Measurements from ENCODE around the gene DNAJB13. TPM values are rescaled to one million over a fixed set of nuclear protein-coding genes. Genes with fewer than 3 reads are reported as not detected.

DNAJB13 gene
- total and polyA plus RNA-seq, 2 of the 13 experiments (the other 11 are each of a cell fraction or from before 2014, with no cell fraction given), result 2.3 TPM; not detected in 1

DNA sequence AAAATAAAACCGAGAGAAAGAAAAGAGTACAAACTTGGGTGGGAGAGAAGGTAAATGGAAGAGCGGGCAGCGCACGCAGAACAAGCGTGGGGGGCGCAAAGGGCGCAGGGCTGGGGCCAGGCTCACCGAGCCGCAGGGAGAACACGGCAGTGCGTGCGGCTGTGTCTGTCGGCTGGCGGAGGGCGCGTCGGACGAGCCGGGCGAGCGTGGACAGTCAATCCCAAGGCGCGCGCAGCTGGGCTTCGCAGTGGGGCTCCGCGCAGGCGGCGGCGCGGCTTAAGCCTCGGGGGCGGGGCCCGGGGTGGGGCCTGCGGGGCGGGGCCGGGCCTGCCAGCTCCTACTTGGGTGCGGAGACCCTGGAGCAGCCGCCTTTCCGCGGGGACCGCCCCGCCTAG is 31.8 kb downstream of the DNAJB13 start, which contains the start of gene UCP2:
TSS of gene UCP2 (minus strand) at position 249 of the 395 bp plus-strand sequence. CDS start 4,465 bp downstream, outside the sequence.
- no peaks in the 10 kb centered on the region for H3K9me3 ChIP-seq (ENCODE audit: low read length)
- peaks cover 47% of the 10 kb centered on the region for H3K4me1 ChIP-seq (ENCODE audit: insufficient read depth, low read length)
- FAIRE-seq (no peak), ATAC-seq (peak; percentile 81), DNase-seq (ENCODE audit: low spot score) (no peak)
- H3K36me3 ChIP-seq (replicated peaks in 1 of 2; ENCODE audit: control insufficient read depth in 1 of 2, insufficient read depth in 2 of 2, low read length in 2 of 2), result peaks cover 7 to 22% of the 10 kb centered on the region in 2 experiments; a peak in 4 of 5 replicates
- H3K9ac ChIP-seq (ENCODE audit: insufficient read depth, low read depth, low read length), result peak within 1 kb of the TSS; percentile 76
- peaks cover 3% of the 10 kb centered on the region for H3K79me2 ChIP-seq (ENCODE audit: insufficient read depth, low read length)
- no peaks in the 10 kb centered on the region for H4K20me1 ChIP-seq (ENCODE audit: insufficient read depth, low read length)
- peak within 1 kb of the TSS; percentile 71 to 93 (median 86) for H3K4me3 ChIP-seq (replicated peaks in 1 of 3; ENCODE audit: insufficient read depth in 1 of 3, low read depth in 2 of 3, low read length in 3 of 3)
- peak within 1 kb of the TSS; percentile 91 for H3K27ac ChIP-seq (ENCODE audit: extremely low read length, insufficient read depth, low read length)
- H2AFZ ChIP-seq (ENCODE audit: low read length), result peak within 1 kb of the TSS; percentile 77
- CTCF ChIA-PET (ENCODE audit: low intra/inter-chr PET ratio, low total read pairs), result no interaction called here
- no TSS peak for BruUV-seq (replicated peaks)
- 55% methylated on average over 13 of the region's 43 CpGs for WGBS (ENCODE audit: low lambda C conversion rate)
- peak within 1 kb of the TSS; percentile 100 for H3K4me2 ChIP-seq (ENCODE audit: low read depth, low read length)
- POLR2A ChIA-PET, result interaction anchor here (0.8 to 4.9 kb wide), 8 partner anchors 9 to 511 kb away, joined by 3 to 32 read pairs (median 3); partner anchors contain the start of genes C2CD3, LIPT2 and PPME1
- in situ Hi-C loops (cut with HindIII; ENCODE audit: extremely low pct_ligation_motif_present, low pct_unique_long_range_greater_than_20kb) (no loop called here), intact Hi-C loops (cut with micrococcal nuclease; ENCODE audit: unreplicated experiment) (no loop called here)
- H3K27me3 ChIP-seq (ENCODE audit: control insufficient read depth in 1 of 2, insufficient read depth in 2 of 2, low read length in 2 of 2), result no peaks in the 10 kb centered on the region
- no peak for TF ChIP-seq NKX3-1 (CRISPR knock-in tag; IDR thresholded peaks at IDR 0.05)
- no peak for TF ChIP-seq ZSCAN30 (CRISPR knock-in tag; IDR thresholded peaks at IDR 0.05)
- 0 out of 2 replicates have a peak, but pooled peaks have one; percentile 7 for TF ChIP-seq ZNF724P (CRISPR knock-in tag; IDR thresholded peaks at IDR 0.05; ENCODE audit: borderline replicate concordance)
- TF ChIP-seq, protein P1, sequence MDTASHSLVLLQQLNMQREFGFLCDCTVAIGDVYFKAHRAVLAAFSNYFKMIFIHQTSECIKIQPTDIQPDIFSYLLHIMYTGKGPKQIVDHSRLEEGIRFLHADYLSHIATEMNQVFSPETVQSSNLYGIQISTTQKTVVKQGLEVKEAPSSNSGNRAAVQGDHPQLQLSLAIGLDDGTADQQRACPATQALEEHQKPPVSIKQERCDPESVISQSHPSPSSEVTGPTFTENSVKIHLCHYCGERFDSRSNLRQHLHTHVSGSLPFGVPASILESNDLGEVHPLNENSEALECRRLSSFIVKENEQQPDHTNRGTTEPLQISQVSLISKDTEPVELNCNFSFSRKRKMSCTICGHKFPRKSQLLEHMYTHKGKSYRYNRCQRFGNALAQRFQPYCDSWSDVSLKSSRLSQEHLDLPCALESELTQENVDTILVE (CRISPR knock-in tag; IDR thresholded peaks at IDR 0.05), result no peak
- TF ChIP-seq ZNF672 (CRISPR knock-in tag; IDR thresholded peaks at IDR 0.05), result 0 out of 2 replicates have a peak, but pooled peaks have one; percentile 20
- TF ChIP-seq HNRNPLL (IDR thresholded peaks at IDR 0.05; ENCODE audit: low read depth, low read length, poor library complexity, severe bottlenecking), result peak; percentile 69
- no peak for TF ChIP-seq NFKBIZ (CRISPR knock-in tag; IDR thresholded peaks at IDR 0.05)
- peak; percentile 81 for TF ChIP-seq IKZF4 (CRISPR knock-in tag; IDR thresholded peaks at IDR 0.05; ENCODE audit: borderline replicate concordance, low read depth, not compliant biosample characterization)
- TF ChIP-seq MXI1 (IDR thresholded peaks at IDR 0.05; ENCODE audit: borderline replicate concordance, low read depth, low read length), result peak; percentile 22; the same call in 1 of the 3 replicates
- peak; percentile 13; the same call in 1 of the 2 replicates for TF ChIP-seq ARNT2 (CRISPR knock-in tag; IDR thresholded peaks at IDR 0.05; ENCODE audit: low read depth)
- TF ChIP-seq, protein P2, sequence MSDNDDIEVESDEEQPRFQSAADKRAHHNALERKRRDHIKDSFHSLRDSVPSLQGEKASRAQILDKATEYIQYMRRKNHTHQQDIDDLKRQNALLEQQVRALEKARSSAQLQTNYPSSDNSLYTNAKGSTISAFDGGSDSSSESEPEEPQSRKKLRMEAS (IDR thresholded peaks at IDR 0.05), result peak; percentile 25
- no peak for TF ChIP-seq SNRNP70 (IDR thresholded peaks at IDR 0.05; ENCODE audit: low read depth, low read length)
- TF ChIP-seq YY1 (IDR thresholded peaks at IDR 0.05; ENCODE audit: insufficient read depth, insufficient replicate concordance, low read depth, low read length), result peak; percentile 43
- no peak for TF ChIP-seq ZNF546 (CRISPR knock-in tag; conservative IDR thresholded peaks at IDR 0.05)
- peak; percentile 60; the same call in 1 of the 2 replicates for TF ChIP-seq ZBTB38 (CRISPR knock-in tag; IDR thresholded peaks at IDR 0.05)
- no peak for TF ChIP-seq CEBPG (CRISPR knock-in tag; IDR thresholded peaks at IDR 0.05)
- TF ChIP-seq, protein P3, sequence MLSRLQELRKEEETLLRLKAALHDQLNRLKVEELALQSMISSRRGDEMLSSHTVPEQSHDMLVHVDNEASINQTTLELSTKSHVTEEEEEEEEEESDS (CRISPR knock-in tag; IDR thresholded peaks at IDR 0.05; ENCODE audit: borderline replicate concordance), result no peak
- no peak for TF ChIP-seq NCOA5 (CRISPR knock-in tag; IDR thresholded peaks at IDR 0.05)
- TF ChIP-seq RAD21 (CRISPR knock-in tag; IDR thresholded peaks at IDR 0.05), result no peak
- TF ChIP-seq, protein P4, sequence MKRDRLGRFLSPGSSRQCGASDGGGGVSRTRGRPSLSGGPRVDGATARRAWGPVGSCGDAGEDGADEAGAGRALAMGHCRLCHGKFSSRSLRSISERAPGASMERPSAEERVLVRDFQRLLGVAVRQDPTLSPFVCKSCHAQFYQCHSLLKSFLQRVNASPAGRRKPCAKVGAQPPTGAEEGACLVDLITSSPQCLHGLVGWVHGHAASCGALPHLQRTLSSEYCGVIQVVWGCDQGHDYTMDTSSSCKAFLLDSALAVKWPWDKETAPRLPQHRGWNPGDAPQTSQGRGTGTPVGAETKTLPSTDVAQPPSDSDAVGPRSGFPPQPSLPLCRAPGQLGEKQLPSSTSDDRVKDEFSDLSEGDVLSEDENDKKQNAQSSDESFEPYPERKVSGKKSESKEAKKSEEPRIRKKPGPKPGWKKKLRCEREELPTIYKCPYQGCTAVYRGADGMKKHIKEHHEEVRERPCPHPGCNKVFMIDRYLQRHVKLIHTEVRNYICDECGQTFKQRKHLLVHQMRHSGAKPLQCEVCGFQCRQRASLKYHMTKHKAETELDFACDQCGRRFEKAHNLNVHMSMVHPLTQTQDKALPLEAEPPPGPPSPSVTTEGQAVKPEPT (CRISPR knock-in tag; IDR thresholded peaks at IDR 0.05; ENCODE audit: low read depth), result no peak
- TF ChIP-seq, protein P5, sequence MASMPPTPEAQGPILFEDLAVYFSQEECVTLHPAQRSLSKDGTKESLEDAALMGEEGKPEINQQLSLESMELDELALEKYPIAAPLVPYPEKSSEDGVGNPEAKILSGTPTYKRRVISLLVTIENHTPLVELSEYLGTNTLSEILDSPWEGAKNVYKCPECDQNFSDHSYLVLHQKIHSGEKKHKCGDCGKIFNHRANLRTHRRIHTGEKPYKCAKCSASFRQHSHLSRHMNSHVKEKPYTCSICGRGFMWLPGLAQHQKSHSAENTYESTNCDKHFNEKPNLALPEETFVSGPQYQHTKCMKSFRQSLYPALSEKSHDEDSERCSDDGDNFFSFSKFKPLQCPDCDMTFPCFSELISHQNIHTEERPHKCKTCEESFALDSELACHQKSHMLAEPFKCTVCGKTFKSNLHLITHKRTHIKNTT (CRISPR knock-in tag; IDR thresholded peaks at IDR 0.05), result 0 out of 2 replicates have a peak, but pooled peaks have one; percentile 60
- TF ChIP-seq GTF2F1 (IDR thresholded peaks at IDR 0.05; ENCODE audit: low read length), result no peak
- TF ChIP-seq PHF5A (CRISPR knock-in tag; IDR thresholded peaks at IDR 0.05; ENCODE audit: low read depth, unreplicated experiment), result no peak

All from HepG2 (cell line).